ENCODE results near the gene GIT1. TPM values are rescaled to one million over a fixed set of nuclear protein-coding genes. Genes with fewer than 3 reads are reported as not detected.

GIT1 gene
- total and polyA plus RNA-seq, 9 of the 15 experiments (the other 6 are each of a cell fraction or from before 2014, with no cell fraction given) = 0.35 to 35.3 (median 17.1) TPM

DNA sequence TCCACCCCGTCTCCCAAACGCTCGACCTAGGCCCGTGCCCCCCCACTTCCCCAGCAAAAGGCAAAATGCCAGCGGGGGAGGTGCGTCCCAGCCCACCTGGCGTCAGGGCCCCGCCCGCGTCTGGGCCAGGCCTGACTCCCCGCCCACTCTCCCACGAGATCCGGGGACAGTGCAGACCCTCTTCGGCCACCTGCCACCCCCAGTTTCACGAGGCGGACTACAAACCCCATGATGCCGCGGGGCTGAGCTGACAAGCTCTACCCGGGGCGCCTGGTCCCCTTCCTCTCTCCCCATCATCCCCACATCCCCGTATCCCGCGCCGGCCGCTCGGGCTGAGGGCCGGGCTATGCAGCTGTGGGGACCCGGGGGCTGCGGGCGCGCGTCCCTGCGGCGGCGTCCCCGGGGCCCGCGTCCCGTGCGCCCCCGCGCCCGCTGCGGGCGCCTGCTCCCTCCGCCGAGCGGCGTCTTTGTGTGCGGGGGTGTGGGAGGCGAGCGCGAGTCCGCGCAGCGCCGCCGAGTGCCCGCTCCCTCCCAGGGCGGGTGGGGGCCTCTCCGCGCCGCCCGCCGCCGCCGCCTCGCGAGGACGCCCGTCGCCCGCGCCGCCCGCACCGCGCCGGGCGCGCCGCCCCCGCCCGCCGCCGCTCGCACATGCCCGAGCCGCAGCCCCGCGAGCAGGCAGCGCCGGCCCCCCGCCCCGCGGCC lies 3.6 kb upstream of the GIT1 start, which contains the start of gene ANKRD13B:
ANKRD13B (plus strand) TSS at position 283 of the 702 bp plus-strand sequence. CDS start 490 bp downstream, outside the sequence.
- intact Hi-C loops (cut with micrococcal nuclease) = loop anchor here (2.0 to 5.0 kb wide), 2 partner anchors 201 to 222 kb away; partner anchors contain the start of gene TAOK1
- no peak for TF ChIP-seq XRCC5 (IDR thresholded peaks at IDR 0.05; ENCODE audit: low read depth, low read length)
- no peak for TF ChIP-seq IFI16 (CRISPR knock-in tag; IDR thresholded peaks at IDR 0.05)
- TF ChIP-seq MCM7 (IDR thresholded peaks at IDR 0.05) = no peak
- no peak for TF ChIP-seq ZNF551 (CRISPR knock-in tag; IDR thresholded peaks at IDR 0.05)
- no peak for TF ChIP-seq BCOR (IDR thresholded peaks at IDR 0.05)
- no peak for TF ChIP-seq THRAP3 (IDR thresholded peaks at IDR 0.05; ENCODE audit: borderline replicate concordance)
- no peak for TF ChIP-seq RUNX1 (IDR thresholded peaks at IDR 0.05; ENCODE audit: low read depth)
- no peak for TF ChIP-seq KLF10 (CRISPR knock-in tag; IDR thresholded peaks at IDR 0.05)
- TF ChIP-seq NFIC (IDR thresholded peaks at IDR 0.05) = peak; percentile 69
- TF ChIP-seq ZNF780A (CRISPR knock-in tag; IDR thresholded peaks at IDR 0.05) = no peak
- no peak for TF ChIP-seq E2F4 (CRISPR knock-in tag; IDR thresholded peaks at IDR 0.05; ENCODE audit: low read depth)
- peak; percentile 46 for TF ChIP-seq VEZF1 (CRISPR knock-in tag; IDR thresholded peaks at IDR 0.05)
- TF ChIP-seq HNRNPK (IDR thresholded peaks at IDR 0.05; ENCODE audit: low read depth, low read length, poor library complexity, severe bottlenecking) = no peak
- TF ChIP-seq, protein P1, sequence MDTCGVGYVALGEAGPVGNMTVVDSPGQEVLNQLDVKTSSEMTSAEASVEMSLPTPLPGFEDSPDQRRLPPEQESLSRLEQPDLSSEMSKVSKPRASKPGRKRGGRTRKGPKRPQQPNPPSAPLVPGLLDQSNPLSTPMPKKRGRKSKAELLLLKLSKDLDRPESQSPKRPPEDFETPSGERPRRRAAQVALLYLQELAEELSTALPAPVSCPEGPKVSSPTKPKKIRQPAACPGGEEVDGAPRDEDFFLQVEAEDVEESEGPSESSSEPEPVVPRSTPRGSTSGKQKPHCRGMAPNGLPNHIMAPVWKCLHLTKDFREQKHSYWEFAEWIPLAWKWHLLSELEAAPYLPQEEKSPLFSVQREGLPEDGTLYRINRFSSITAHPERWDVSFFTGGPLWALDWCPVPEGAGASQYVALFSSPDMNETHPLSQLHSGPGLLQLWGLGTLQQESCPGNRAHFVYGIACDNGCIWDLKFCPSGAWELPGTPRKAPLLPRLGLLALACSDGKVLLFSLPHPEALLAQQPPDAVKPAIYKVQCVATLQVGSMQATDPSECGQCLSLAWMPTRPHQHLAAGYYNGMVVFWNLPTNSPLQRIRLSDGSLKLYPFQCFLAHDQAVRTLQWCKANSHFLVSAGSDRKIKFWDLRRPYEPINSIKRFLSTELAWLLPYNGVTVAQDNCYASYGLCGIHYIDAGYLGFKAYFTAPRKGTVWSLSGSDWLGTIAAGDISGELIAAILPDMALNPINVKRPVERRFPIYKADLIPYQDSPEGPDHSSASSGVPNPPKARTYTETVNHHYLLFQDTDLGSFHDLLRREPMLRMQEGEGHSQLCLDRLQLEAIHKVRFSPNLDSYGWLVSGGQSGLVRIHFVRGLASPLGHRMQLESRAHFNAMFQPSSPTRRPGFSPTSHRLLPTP (IDR thresholded peaks at IDR 0.05; ENCODE audit: borderline replicate concordance, extremely low read depth, insufficient read length) = no peak
- no peak for TF ChIP-seq MCM5 (IDR thresholded peaks at IDR 0.05; ENCODE audit: low read depth)
- no peak for TF ChIP-seq MECOM (CRISPR knock-in tag; IDR thresholded peaks at IDR 0.05)
- TF ChIP-seq LARP7 (IDR thresholded peaks at IDR 0.05) = no peak
- TF ChIP-seq ARNT (IDR thresholded peaks at IDR 0.05) = no peak
- TF ChIP-seq PCBP1 (IDR thresholded peaks at IDR 0.05; ENCODE audit: low read depth, low read length, poor library complexity, severe bottlenecking) = peak; percentile 53

More for the DNA sequence above, 3.6 kb upstream of the GIT1 start, which contains the start of gene ANKRD13B:
- H3K9ac ChIP-seq (ENCODE audit: insufficient read depth in 1 of 2, low read depth in 2 of 2, low read length in 2 of 2) = peak within 1 kb of the TSS; percentile 32 to 91; a peak in 3 of 4 replicates
- H3K27ac ChIP-seq (ENCODE audit: extremely low read depth, low read depth, low read length) = peak within 1 kb of the TSS; percentile 47; the same call in 1 of the 3 replicates
- BruUV-seq (replicated peaks) = no TSS peak
- ChIA-PET POLR2A (interaction anchor here (0.9 kb wide), 1 partner anchor 56 kb away, joined by 3 read pairs; no protein-coding TSS in a partner anchor), CTCF (ENCODE audit: low intra/inter-chr PET ratio) (interaction anchor here (0.6 to 2.3 kb wide), 5 partner anchors 223 to 469 kb away, joined by 3 to 19 read pairs (median 3); no protein-coding TSS in a partner anchor)
- DNase-seq (ENCODE audit: extremely low read depth in 1 of 4, low spot score in 3 of 4) (peak; percentile 65 to 68 (median 66)), ATAC-seq (peak; percentile 14), FAIRE-seq (no peak)
- H3K79me2 ChIP-seq (ENCODE audit: control insufficient read depth, insufficient read depth, low read length) = peaks cover 16% of the 10 kb centered on the region
- H3K36me3 ChIP-seq (ENCODE audit: control insufficient read depth, insufficient read depth, low read length) = no peaks in the 10 kb centered on the region
- H2AFZ ChIP-seq (ENCODE audit: low read depth, low read length) = peak within 1 kb of the TSS; percentile 95
- H4K20me1 ChIP-seq (replicated peaks; ENCODE audit: control insufficient read depth, insufficient read depth, low read length) = peaks cover 12% of the 10 kb centered on the region
- H3K9me3 ChIP-seq (replicated peaks; ENCODE audit: control insufficient read depth, insufficient read depth, low read depth, low read length) = no peaks in the 10 kb centered on the region
- no peaks in the 10 kb centered on the region for H3K27me3 ChIP-seq (ENCODE audit: control insufficient read depth in 2 of 2, insufficient read depth in 2 of 2, low read length in 2 of 2)
- H3K9me1 ChIP-seq (ENCODE audit: control insufficient read depth, insufficient read depth, low read length) = peaks cover 4% of the 10 kb centered on the region
- peak within 1 kb of the TSS; percentile 63 for H3K4me3 ChIP-seq
- in situ Hi-C loops (cut with MboI) = no loop called here
- peaks cover 44 to 88% of the 10 kb centered on the region in 2 experiments for H3K4me1 ChIP-seq (replicated peaks in 1 of 2; ENCODE audit: control insufficient read depth in 2 of 2, insufficient read depth in 2 of 2, low read length in 2 of 2)
- peak within 1 kb of the TSS; percentile 83 for H3K4me2 ChIP-seq (ENCODE audit: insufficient read depth, low read length)
- WGBS (ENCODE audit: insufficient coverage, low coverage, missing lambda C conversion rate) = 1% methylated on average over 26 of the region's 96 CpGs

Data from K562 (cell line).